Posterior vena cava (tissue), 2 donors: ENCODE results near the gene EN2. TPM values are rescaled to one million over a fixed set of nuclear protein-coding genes. Genes with fewer than 3 reads are reported as not detected.
A peak's percentile ranks its signal among the peaks of the same experiment; 100 is the strongest.

Experiments used
- DNase-seq: peaks from one replicate; pipeline ENCODE4 v3.0.0-alpha.2; 2020; ENCODE audit warnings: low spot score
- intact Hi-C, 2 donors: fragments of 100-400 bp; cut with DNase I; formaldehyde crosslinking; loops; one replicate each; pipeline versions ENCODE4 v1.14.1 to v1.14.2; 2022 to 2023
- total RNA-seq, 2 donors: library from RNA; stranded (reverse); fragmentation: NEBNext Ultra II Directional; extraction: Animal tissue kit (Norgen Biotek cat#: 25700); gene quantifications; one replicate each; pipeline ENCODE4 v1.2.1, GENCODE V29; 2021
- donor health status: DM: yes; HTN: yes; CAD: no.
- donor health status: DM: yes; HTN: yes; CAD: no.

Gene EN2
- total RNA-seq, 2 donors from 2014 or later = 0.14 to 0.19 TPM

DNA sequence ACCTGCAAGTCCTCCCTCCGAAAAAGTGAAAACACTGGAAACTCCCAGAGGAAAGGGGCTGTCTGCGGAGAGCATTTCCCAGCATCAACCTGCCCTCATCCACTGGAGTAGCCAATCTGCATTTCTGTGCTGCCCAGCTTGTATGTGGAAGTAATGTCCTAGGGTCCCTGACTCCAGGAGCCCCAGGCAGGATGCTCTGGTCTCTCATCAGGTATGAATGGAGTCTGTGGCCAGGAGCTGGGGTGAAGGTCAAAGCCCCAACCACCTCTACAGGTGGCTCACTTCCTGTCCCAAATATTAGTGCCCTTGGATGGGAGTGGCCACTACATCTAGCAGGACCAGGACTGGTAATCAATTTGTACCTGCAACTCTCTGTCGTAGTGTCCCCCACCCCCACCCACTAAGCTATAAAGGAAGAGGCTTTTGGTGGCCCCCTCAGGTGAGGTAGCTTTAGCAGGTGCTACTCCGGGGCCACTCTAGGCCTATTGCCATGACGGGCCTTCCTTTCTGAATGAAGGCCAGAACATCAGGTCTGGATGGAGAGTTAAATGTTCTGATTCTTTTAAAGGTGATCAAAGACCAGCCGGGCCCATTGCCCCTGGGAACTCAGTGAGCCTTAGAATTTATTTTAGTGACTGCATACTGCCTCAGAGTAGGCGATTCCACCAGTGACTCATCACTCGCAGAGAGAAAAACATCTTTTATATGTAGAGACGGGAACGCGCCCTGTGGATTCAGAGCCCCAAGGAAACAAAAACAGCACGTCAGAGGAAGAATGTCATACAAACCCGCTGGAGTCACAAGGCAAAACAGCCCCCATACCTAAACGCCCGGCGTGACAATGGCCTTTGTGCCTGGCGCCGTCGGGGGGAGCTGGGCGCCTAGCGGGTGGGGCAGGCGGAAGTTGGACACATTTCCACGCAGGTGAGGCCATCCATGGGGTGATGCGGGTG, 13.0 kb downstream of the EN2 start:
- DNase-seq = peak; percentile 54
- intact Hi-C loops = loop anchor here in 1 of 2 donors (5.0 kb wide), 1 partner anchor 1874 kb away; no protein-coding TSS in a partner anchor

DNA sequence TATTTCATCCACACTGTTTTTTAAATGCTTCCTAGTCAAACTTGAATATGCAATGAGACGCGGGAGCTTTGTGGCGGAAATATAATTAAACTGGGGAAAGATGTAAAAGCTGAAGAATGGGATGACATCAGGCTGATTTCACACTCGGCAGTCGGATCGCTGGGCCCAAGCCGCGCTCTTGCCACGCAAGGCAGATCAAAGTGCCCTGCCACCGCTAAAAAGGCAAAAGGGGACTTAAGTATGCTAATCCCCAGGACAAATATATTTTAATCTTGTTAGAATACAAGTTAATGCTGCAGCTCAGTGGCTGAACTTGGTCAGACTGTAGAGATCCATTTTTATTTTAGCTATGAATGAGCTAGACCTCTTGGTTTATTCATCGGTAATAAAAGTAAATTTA, 13.8 kb downstream of the EN2 start:
- peak; percentile 35 for DNase-seq
- intact Hi-C loops = loop anchor here in 1 of 2 donors (5.0 kb wide), 1 partner anchor 1874 kb away; no protein-coding TSS in a partner anchor

DNA sequence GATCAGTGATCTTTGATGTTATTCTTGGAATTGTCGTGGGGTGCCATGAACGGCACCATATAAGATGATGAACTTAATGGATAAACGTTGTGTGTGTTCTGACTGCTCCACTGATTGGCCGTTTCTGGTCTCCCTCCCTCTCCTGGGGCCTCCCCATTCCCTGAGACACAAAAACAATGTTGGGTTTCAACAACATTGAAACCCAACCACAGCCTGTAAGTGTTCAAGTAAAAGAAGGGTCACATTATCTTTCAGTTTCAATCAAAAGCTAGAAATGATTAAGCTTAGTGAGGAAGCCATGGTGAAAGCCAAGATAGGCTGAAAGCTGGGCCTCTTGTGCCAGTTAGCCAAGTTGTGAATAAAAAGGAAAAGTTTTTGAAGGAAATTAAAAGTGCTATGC, 19.5 kb downstream of the EN2 start:
- DNase-seq = no peak
- intact Hi-C loops = no loop called here

DNA sequence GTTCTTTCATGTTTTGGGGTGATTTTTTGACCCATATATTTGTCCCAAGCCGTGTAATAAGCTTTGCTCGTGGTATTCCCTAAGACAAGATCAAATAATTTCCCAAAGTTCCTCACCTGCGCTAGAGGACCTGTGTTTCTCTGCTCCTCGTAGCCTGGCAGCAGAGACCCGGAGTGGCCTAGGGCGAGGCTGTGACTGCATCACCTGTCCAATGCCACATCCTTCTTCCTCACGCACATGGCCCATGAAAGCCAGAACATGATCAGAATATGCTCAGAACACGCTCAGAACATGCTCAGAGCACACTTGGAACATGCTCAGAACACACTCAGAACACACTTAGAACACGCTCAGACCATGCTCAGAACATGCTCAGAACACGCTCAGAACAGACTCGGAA, 23.8 kb downstream of the EN2 start:
- no peak for DNase-seq
- intact Hi-C loops = no loop called here

DNA sequence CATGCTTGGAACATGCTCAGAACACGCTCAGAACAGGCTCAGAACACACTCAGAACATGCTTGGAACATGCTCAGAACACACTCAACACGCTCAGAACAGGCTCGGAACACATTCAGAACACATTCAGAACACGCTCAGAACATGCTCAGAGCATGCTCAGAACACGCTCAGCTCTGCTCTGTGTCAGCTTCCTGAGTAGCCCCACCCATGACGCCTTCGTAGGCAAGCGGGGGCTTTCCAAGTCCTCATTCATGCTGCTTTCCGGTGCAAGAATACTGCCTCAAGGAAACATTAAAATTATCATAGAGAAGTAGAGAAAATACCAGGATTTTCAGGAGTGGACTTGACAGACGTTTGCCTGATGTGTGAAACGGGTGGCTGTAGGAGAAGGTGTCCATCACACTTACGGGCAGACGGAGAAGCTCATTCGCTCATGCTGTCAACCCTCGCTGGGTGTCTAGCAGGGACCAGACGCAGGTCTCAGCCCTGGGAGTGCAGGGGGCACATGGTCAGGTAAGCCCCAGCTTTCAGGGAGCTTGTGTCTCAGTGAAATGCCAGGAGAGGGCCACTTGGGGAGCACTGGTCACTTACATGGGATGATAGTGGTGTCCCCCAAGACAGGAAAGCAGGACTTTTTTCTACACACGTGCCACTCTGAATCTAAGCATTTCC, 24.7 kb downstream of the EN2 start:
- no peak for DNase-seq
- intact Hi-C loops = no loop called here

DNA sequence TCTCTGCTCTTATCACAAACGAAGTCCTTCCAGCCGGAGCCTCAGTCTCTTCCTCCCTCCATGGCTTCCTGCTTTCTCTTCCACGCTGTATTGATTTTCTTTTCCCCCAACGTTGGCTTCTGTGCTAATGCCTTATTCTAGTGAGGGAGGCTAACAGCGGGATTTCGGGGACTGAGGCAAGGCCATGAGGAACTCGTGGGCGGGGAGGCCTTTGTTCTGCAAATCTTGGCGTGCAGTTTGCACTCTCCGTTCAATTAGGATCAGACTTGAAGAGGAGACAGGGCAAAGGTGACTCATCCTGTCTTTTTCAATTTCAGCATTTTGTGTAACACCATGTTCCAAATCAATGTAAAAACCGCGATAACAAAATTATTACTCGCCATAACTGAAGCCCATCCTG, 25.3 kb downstream of the EN2 start:
- no peak for DNase-seq
- intact Hi-C loops = no loop called here

DNA sequence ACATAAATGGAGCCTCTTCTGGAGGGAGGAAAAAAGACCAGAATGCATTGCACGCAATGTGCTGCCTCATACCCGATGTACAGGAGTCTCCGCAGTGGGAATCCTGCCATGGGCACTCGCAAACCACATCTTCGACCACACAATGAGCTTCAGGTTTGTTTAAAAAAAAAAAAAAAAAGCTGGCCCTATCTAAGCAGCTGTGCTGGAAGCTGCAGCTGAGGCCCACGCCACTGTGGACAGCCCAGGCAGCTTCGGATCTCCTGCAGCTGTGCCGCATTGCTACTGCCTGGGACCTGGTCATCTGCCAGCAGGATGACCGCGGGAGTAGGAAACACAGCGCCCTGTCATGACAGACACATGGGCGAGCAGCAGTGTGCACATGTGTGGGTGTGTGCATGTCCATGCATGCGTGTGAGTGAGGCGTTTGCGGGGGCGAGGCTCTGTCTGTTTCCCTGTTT, 26.0 kb downstream of the EN2 start:
- DNase-seq = no peak
- intact Hi-C loops = no loop called here

DNA sequence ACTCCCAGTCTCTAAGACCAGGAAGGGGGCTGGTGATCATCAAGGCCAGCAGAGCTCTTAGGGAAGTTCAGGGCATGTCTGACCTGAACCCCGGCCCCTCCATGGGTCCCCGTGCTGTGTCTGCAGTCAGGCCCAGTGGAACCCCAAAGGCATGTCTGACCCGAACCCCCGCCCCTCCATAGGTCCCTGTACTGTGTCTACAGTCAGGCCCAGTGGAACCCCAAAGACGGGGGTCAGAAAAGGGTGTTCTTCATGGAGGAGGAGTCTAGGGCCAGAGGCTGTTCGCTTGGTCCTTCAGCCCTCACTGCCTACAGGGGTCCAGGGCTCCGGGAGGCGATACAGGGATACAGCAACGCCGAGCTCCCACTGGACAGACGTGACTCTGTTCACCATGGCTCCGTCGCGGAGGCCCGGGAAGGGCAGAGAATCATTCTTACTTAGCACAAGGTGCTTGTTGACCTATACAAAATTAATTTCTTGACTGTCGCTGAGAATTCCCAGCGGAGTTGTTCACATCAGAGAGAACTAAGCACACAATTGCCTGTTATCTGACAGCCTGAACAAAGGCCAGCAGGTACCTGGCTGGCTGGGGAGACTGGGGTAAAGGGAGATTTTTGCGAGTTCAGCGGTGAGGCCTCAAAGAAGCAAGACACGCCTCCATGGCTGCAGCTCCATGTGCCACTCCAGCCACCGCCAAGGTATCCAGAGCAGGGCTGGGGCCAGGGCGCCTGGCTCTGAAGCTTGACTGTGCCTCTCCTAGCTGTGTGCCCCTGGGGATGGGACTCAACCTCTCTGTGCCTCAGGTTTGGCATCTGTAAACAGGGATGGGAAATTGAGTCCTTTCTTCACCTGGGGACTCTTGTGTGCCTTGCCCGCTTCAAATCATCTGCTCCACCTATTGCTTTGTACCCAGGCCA, 26.8 kb downstream of the EN2 start:
- intact Hi-C loops = no loop called here
- no peak for DNase-seq

DNA sequence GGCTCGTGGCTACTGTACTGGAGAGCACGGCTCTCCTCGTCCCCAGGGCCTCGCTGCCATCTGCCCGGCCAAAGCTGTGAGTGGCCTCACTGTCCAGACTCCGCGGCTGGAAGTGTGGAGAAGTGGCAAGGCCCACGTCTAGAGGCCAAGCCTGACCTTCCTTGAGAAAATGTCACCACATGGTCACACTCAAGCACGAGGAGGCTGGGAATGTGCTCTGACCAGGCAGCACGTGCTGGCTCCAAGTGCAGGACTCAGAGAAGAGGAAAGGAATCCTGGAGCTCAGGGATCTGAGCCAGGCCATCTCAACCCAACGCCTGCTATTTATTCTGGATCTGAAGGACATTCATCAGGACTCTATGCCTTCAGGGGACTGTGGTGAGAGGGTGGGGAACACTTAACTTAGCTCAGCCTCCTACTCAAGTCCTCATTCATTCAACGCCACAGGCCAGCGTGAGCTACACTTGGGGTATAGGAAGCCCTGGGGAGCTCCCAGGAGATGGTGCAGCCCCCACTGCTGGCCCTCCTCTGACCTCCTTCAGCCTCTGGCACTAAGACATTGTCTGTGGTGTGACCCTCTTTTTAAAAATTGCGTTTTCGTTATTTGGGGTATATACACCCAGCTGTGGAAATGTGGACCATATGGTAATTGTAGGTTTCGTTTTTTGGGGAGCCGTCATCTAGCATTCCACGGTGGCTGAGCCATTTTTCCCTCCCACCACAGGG, 29.0 kb downstream of the EN2 start:
- intact Hi-C loops = no loop called here

DNA sequence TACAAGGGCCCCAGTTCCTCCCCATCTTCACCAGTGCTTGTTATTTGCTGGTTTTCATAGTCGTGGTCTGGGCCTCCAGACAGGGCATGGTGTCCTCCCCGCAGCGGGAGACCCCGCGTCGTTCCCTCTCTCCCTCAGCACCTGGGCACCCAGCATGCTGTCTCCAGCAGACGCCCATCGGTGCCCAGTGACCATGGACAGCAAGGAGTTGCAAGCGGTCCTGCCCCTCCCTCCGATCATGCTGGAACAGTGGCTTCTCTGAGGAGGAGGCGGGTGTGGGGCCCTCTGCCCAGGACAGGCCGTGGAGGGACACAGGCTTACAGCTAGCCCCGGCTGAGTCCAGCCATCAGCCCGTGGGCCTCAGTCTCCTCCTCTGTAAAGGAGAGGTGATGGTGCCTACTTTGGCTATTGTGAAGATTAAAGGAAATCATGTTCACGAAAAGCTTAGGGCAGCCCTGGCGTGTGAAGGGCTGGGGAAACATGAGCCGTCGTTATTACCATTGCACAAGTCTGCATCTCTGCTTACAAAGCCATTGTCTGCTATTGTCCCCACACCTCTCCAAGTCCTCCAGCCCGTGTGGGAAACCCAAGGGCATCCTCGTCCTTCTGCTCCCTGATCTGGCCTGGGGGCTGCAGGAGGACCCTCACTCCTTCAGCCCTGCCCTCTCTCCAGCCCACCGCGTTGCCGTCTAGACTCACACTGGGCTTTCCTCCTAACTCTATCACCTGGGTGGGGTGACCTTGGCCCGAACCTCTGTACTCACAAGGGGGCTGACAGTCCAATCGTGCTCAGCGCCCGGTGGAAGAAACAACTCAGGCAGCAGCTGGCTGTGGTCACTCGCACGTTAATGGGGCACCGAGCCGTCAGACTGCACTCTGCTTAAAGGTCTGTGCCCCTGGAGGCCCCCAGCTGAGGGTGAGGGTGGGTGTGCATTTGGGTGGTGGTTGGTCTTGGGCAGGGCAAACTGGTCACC, 29.9 kb downstream of the EN2 start:
- no peak for DNase-seq
- intact Hi-C loops = no loop called here

More for the DNA sequence above, 29.0 kb downstream of the EN2 start:
- no peak for DNase-seq

DNA sequence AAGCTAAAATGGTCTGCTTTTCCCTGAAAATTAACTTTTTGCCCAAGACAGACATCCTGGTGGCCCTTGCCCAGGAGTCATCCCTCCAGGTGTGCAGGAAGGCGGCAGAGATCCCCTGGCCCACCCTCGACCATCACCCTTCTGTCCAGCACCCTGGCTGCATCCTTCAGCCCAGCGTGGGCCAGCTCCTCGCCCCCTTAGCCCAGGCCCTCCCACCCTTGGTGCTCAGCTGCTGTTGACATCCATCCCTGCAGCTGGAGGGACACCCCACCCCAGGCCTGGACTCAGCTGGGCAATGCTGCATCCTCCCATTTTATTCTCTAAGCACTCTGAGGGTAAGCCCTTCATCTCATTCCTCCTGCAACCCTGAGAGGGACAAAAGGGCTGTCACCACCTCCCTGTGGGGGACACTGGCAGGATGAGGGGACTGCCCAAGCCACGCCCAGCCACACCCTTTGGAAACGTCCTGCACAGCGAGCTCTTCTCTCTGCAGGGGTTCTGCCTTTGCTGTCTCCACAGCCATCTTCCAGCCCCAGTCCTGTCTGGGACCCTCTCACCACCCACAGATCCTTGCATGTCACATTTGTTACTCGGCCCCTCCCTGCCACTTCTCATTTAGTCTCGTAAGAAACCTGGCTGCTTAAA, 30.7 kb downstream of the EN2 start:
- no peak for DNase-seq
- intact Hi-C loops = no loop called here

DNA sequence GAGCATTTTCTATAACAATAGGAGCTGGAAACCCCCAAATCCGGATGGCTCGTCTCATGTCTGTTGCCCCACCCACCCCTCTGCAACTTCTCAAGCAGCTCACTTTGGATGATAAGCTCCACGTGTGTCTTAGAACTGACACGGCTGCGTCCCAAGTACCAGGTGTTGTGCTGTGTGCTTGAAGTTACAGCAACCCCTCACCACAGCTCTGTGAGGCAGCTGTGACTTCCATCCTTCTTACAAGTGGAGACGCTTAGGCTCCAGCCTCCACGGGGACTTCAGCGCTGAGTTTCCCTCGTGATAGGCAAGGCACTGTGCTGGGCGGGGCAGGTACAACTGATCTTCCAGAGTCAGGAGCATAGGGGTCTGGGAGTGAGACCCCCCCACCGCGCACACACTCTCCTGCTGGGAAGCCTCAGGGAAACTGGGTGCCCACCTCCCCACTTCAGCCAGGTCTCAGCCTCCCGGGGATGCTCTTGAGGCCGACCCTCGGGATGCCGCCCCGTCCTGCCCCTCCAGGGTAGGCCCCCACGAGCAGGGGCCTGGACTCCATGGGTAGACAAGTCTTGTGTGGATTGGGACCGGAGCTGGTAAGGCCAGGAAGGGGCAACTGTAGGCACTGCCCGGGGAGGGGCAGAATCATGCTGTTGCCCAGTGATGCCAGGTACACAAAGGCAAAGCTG, 31.4 kb downstream of the EN2 start:
- intact Hi-C loops = no loop called here
- no peak for DNase-seq

DNA sequence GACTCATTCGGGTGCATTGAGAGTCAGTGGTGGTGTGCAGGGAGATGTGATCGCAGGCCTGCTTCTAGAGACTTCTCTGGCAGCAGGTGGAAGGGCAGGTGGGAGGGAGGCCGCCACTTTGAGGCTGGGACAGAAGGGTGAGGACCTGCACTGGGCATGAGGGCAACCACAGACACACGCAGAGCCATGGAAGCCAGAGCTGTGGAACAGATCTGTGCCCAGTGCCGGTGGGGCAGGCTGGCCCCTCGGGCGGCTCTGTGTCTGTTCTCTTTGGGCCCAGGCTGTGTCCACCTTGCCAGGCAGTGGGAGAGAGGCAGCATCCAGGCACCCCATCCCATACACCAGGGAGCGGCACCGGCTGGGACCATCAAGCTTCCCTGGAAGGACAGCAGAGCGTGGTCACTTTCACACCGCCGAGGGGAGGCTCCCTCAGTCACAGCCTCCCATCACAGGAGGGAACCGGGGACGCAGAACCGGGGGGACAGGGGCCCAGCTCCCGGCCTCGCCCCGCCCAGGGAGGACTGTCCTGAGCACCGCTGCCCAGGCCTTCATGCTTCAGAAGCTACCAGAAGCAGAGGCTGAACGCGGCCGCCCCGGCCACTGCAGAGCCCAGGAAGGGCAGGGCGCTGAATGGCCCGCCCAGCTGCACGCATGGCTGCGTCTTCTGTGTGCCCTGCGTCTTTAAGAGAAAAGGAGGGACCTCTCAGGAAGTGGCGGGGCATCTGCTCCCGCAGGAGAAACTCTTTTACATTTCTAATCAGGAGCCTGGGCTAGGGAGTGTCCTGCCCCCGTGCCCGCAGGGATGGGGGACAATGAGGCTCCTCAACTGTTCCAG, 32.1 kb downstream of the EN2 start:
- intact Hi-C loops = no loop called here
- DNase-seq = peak; percentile 82

DNA sequence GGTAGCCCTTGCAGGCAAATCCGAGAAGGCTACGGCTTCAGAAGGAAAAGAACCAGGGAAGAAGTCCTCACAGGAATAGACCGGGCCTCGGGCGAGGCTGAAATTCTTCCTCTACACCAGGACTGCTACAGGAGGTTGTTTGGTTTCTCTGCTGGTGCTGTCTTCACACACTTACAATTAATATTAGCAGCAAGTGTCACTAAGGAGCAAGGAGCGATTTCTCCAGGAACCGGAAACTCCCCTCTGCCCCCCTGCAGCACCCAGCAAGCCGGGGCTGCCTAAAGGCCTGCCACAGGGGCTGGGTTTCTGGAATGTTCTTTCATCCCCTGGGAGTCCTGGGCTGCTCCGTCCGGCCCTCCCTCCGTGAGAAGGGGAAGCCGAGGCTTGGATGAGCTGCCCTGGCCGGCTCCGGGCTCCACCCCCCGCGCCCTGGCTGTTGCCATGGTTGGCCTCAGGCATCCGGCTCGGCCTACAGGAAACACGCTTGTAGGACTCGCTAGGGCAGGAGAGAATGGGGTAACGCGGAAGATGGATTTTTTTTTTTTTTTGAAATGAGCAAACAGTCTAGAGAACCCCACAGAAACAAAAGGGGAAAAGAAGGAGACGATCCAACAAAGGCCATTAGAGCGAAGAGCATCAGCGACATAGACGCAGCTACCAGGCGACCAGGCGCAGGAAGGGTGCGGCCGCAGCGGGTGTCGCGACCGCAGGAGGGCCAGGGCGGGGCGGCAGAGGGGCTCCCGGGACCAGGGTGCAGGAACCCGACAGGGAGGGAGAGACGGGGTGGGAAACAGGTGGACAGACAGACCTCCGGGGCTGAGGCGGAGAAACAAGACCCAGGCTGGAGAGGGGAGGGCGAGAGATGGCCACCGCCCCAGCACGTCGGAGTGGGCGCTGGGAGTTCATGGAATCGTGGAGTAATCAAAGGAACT, 33.0 kb downstream of the EN2 start:
- DNase-seq = peak; percentile 90
- intact Hi-C loops = no loop called here

DNA sequence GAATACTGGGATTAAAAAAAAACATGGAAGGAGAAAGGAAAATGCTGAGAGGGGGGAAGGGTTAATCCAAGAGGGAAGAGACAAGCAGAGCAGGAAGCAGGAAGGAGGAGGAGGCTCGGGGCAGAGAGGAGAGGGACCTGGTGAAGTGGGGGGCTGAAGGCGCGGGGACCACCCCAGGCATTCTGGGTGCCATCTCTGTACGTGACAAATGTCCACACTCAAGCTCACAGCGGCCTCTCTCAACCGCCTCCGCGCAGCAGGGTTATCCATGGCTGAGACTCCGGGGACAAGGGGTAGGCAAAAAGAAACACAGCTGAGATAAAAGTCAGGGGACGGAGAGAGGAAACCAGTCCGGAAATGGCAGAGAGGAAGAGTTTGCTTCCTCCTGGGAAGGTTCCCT, 33.9 kb downstream of the EN2 start:
- intact Hi-C loops = no loop called here
- no peak for DNase-seq
